Measurements from ENCODE around the gene MBP. TPM values are rescaled to one million over a fixed set of nuclear protein-coding genes. Genes with fewer than 3 reads are reported as not detected.

MBP gene
- total RNA-seq, 4 donors from 2014 or later, result 40.9 to 67.7 (median 51.8) TPM

DNA sequence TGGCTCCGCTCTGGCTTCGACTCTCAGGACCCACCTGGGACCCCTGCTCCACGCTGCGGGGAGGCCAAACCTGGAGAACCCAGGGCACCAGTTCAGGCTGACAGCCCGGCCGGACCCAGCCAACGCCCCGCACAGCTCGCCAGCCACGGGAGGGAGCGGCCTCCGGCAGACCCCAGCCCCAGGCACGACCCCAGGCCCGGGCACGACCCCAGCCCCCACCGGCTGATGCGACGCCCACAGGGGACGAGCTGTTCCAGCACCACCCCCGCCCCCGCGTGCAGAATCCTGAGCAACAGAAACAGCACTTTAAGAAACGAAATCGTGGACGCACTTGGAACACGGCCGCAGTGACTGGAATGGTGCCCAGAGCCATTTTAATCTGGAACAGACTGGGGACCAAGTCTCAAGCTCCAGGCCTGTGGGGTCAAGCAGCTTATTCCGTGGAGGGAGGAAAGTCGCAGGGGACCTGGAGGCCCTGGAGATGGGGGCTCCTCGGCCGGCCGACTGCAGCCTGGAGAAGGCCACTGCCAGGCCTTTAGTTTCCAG, 74.2 kb downstream of the MBP start:
- no peaks in the 10 kb centered on the region for H3K9me3 ChIP-seq
- DNase-seq, result peak in 1 of 3 donors; percentile 23
- H3K36me3 ChIP-seq, result peaks cover 0 to 3% (median 0%) of the 10 kb centered on the region in 3 donors
- no peaks in the 10 kb centered on the region for H3K27me3 ChIP-seq
- H3K4me1 ChIP-seq, result peaks cover 23 to 71% (median 60%) of the 10 kb centered on the region in 4 donors
- peak overlapping the region; percentile 34 to 66 (median 64) for H3K27ac ChIP-seq
- no peak overlapping the region for H3K4me3 ChIP-seq
- TF ChIP-seq, protein P1, sequence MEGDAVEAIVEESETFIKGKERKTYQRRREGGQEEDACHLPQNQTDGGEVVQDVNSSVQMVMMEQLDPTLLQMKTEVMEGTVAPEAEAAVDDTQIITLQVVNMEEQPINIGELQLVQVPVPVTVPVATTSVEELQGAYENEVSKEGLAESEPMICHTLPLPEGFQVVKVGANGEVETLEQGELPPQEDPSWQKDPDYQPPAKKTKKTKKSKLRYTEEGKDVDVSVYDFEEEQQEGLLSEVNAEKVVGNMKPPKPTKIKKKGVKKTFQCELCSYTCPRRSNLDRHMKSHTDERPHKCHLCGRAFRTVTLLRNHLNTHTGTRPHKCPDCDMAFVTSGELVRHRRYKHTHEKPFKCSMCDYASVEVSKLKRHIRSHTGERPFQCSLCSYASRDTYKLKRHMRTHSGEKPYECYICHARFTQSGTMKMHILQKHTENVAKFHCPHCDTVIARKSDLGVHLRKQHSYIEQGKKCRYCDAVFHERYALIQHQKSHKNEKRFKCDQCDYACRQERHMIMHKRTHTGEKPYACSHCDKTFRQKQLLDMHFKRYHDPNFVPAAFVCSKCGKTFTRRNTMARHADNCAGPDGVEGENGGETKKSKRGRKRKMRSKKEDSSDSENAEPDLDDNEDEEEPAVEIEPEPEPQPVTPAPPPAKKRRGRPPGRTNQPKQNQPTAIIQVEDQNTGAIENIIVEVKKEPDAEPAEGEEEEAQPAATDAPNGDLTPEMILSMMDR (IDR thresholded peaks at IDR 0.05), result no peak
- TF ChIP-seq POLR2A (IDR thresholded peaks at IDR 0.05), result no peak

DNA sequence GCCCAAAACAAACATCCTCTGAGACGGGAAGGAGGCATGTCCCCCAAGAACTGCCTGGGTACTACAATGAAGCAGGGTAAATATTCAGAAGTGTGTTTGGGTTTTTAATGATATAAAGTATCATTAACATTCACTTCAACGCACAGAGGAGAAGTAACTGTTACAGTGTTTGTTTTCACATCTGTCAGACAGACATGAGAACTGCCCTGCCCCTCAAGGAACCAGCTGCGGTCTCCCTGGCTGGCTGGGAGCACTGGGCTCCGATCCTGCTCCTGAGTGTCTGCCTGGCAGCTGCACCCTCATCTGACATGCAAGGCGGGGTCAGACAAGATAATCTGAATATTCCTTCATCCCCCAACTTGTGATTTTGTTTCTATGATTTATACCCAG, 75.6 kb downstream of the MBP start:
- Histone ChIP-seq H3K27me3 (no peaks in the 10 kb centered on the region), H3K9me3 (no peaks in the 10 kb centered on the region), H3K4me1 (peaks cover 23 to 73% (median 59%) of the 10 kb centered on the region in 4 donors), H3K27ac (peak overlapping the region; percentile 78 to 85 (median 83)), H3K4me3 (no peak overlapping the region), H3K36me3 (no peaks in the 10 kb centered on the region)
- no peak for TF ChIP-seq POLR2A (IDR thresholded peaks at IDR 0.05)
- TF ChIP-seq, protein P1 (IDR thresholded peaks at IDR 0.05), result no peak
- peak in 1 of 3 donors; percentile 16 for DNase-seq

- Histone ChIP-seq H3K4me1 (peaks cover 23 to 67% (median 53%) of the 10 kb centered on the region in 4 donors), H3K36me3 (no peaks in the 10 kb centered on the region), H3K27ac (peak overlapping the region; percentile 78 to 85 (median 83)), H3K9me3 (no peaks in the 10 kb centered on the region), H3K4me3 (no peak overlapping the region), H3K27me3 (no peaks in the 10 kb centered on the region)
- DNase-seq, result peak; percentile 24 to 77 (median 74)
- TF ChIP-seq, protein P1 (IDR thresholded peaks at IDR 0.05), result no peak
- no peak for TF ChIP-seq POLR2A (IDR thresholded peaks at IDR 0.05)
Observed at GRCh38 chr18:77056344-77057005, 76.1 kb downstream of the MBP start.

DNA sequence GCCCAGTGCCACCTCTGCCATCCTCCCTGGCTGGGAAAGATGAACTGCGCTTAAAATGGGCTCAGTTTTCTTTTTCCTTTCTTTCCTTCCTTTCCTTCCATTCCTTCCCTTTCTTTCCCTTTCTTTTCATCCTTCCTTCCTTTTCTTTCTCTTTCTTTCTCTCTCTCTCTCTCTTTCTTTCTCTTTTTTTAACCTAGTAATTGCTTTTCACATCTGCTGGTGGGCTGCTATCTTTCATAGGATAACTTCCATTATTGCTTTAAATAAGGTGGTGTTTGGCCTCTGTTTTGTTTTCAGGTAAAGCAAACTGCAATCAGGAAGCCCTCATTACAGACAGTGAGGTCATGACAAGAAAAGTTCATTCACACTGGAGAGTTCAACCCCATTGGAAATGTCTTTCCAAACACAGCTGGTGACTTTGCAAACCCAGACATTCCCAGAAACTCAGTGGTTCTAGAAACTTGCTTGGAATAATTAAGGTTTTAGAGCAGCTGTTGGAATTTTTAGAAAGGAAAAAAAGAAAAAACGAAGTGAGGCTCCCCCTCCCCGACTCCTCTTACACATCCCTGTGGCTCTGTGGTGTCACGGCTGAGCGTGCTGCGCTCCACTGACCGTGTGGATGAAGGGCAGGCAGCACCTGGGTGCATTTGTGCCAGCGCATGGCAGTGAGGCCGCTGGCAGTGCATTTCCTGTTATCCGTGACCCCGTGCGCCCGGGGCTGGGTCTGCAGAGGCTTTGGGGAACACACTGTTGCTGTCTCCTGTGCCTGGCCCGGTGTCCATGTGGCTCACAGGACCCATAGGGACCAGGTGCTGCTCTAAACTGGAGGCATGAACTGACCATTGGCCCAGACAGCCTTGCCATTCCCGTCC, 76.9 kb downstream of the MBP start:
- peak overlapping the region; percentile 78 to 91 (median 84) for H3K27ac ChIP-seq
- H3K4me3 ChIP-seq, result peak overlapping the region in 1 of 4 donors; percentile 7
- peaks cover 19 to 59% (median 46%) of the 10 kb centered on the region in 4 donors for H3K4me1 ChIP-seq
- peak in 2 of 3 donors; percentile 81 for DNase-seq
- no peaks in the 10 kb centered on the region for H3K36me3 ChIP-seq
- no peaks in the 10 kb centered on the region for H3K27me3 ChIP-seq
- TF ChIP-seq POLR2A (IDR thresholded peaks at IDR 0.05), result no peak
- TF ChIP-seq, protein P1 (IDR thresholded peaks at IDR 0.05), result no peak
- H3K9me3 ChIP-seq, result no peaks in the 10 kb centered on the region

- Histone ChIP-seq H3K27me3 (no peaks in the 10 kb centered on the region), H3K27ac (peak overlapping the region; percentile 78 to 91 (median 84)), H3K4me3 (peak overlapping the region in 3 of 4 donors; percentile 0 to 17 (median 7)), H3K36me3 (no peaks in the 10 kb centered on the region), H3K4me1 (peaks cover 19 to 57% (median 43%) of the 10 kb centered on the region in 4 donors), H3K9me3 (no peaks in the 10 kb centered on the region)
- TF ChIP-seq POLR2A (IDR thresholded peaks at IDR 0.05), result no peak
- TF ChIP-seq, protein P1 (IDR thresholded peaks at IDR 0.05), result peak; percentile 39 to 79 (median 62)
- peak; percentile 82 to 96 (median 93) for DNase-seq
Observed at GRCh38 chr18:77054606-77055428, 77.8 kb downstream of the MBP start.
